DOHH2 (cell line): Measurements from ENCODE around the gene TFF2.

Experiments used
- H3F3A ChIP-seq: fragments of 200-600 bp; sonication (generic), shearing (Covaris generic); 2 replicates; pipeline ENCODE4 v1.6.0; 2016; ENCODE audit warnings: antibody characterized with exemption, mild to moderate bottlenecking; ENCODE audit not compliant: control insufficient read depth, insufficient read depth
- H3K27ac ChIP-seq: fragments of 200-600 bp; sonication (generic); 2 replicates; pipeline ENCODE4 v1.5.1; 2014; ENCODE audit warnings: low read depth, mild to moderate bottlenecking, low read length, moderate library complexity
- H3K27me3 ChIP-seq: fragments of 200-600 bp; sonication (generic); 2 replicates; pipeline ENCODE4 v1.6.1; 2014; ENCODE audit warnings: mild to moderate bottlenecking, low read length, mixed read lengths; ENCODE audit not compliant: control insufficient read depth
- H3K36me3 ChIP-seq: fragments of 200-600 bp; sonication (generic); 2 replicates; pipeline ENCODE4 v1.6.1; 2014; ENCODE audit warnings: mild to moderate bottlenecking, low read length, moderate library complexity, mixed read lengths; ENCODE audit not compliant: control insufficient read depth
- H3K4me1 ChIP-seq: fragments of 200-600 bp; sonication (generic); 2 replicates; pipeline ENCODE4 v1.6.1; 2014; ENCODE audit warnings: mild to moderate bottlenecking, low read length, mixed read lengths; ENCODE audit not compliant: control insufficient read depth
- H3K4me2 ChIP-seq: fragments of 200-600 bp; sonication (generic); 2 replicates; pipeline ENCODE4 v1.6.0; 2014; ENCODE audit warnings: mild to moderate bottlenecking, low read length, moderate library complexity
- H3K4me3 ChIP-seq: fragments of 200-600 bp; sonication (generic); 2 replicates; pipeline ENCODE4 v1.5.1; 2014; ENCODE audit warnings: mild to moderate bottlenecking, low read length, mixed read lengths
- H3K79me2 ChIP-seq: fragments of 200-600 bp; sonication (generic); 2 replicates; pipeline ENCODE4 v1.6.1; 2014; ENCODE audit warnings: mild to moderate bottlenecking, low read length, mixed read lengths; ENCODE audit not compliant: control insufficient read depth
- H3K9me2 ChIP-seq: fragments of 200-600 bp; sonication (generic); replicated peaks from 2 replicates; pipeline ENCODE4 v1.6.1; 2014; ENCODE audit warnings: mild to moderate bottlenecking, low read length, mixed read lengths; ENCODE audit not compliant: control insufficient read depth
- H3K9me3 ChIP-seq: fragments of 200-600 bp; sonication (generic); 2 replicates; pipeline ENCODE4 v1.6.1; 2014; ENCODE audit warnings: antibody characterized with exemption, low read length, mixed read lengths; ENCODE audit not compliant: control insufficient read depth, insufficient read depth
- H4K20me1 ChIP-seq: fragments of 200-600 bp; sonication (generic); 2 replicates; pipeline ENCODE4 v1.6.0; 2014; ENCODE audit warnings: low read depth, mild to moderate bottlenecking, antibody characterized with exemption, low read length, moderate library complexity; ENCODE audit not compliant: control insufficient read depth, insufficient read depth
- EZH2phosphoT487 ChIP-seq: fragments of 200-600 bp; sonication (generic); IDR thresholded peaks from 2 replicates; pipeline ENCODE4 v1.6.1; 2017; ENCODE audit warnings: borderline replicate concordance, mild to moderate bottlenecking, antibody characterized with exemption, low read length, moderate library complexity, mixed read lengths
- TF ChIP-seq, protein P1 (sequence below): fragments of 200-600 bp; sonication (generic); IDR thresholded peaks from one replicate; pipeline ENCODE4 v1.5.1; 2014; ENCODE audit warnings: antibody characterized with exemption, mild to moderate bottlenecking, low read depth, low read length; ENCODE audit not compliant: poor library complexity, severe bottlenecking

The TFF2 gene

DNA sequence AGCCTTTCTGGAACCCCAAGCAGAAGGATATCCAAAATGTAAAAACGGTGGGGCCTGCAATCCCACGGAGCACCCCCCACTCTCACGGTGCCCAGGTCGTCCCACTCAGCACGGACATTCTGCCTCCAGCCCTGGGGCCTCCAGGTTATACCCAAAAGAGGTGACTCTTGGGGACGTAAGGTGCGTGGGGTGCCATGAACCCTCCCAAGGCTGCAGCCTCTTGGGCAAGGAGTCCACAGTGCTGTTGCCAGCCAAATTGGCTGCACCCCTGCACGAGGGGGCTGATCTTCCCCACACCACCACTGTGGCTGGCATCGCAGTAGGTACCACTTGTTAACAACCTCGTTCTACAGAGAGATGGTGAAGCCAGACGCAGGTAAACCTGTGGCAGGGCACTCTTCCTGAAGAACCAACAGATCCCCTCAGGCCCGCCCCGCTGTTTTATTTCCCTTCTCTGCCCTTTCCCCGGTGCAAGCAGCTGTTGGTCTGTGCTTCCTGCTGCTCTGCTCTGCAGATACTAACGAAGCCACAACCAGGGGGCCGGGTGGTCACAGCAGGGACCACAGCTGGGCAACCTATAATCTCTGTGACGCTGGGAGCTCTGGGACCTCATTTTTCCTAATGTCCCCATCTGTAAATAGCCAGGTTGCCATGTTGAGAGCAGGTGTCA is 44.3 kb downstream of the TFF2 start:
- H3K27ac ChIP-seq = no peak overlapping the region
- peaks cover 13% of the 10 kb centered on the region for H3K27me3 ChIP-seq
- H3K4me1 ChIP-seq = no peaks in the 10 kb centered on the region
- no peaks in the 10 kb centered on the region for H4K20me1 ChIP-seq
- no peaks in the 10 kb centered on the region for H3K79me2 ChIP-seq
- no peaks in the 10 kb centered on the region for H3K9me3 ChIP-seq
- no peak overlapping the region for H3K4me3 ChIP-seq
- TF ChIP-seq, protein P1, sequence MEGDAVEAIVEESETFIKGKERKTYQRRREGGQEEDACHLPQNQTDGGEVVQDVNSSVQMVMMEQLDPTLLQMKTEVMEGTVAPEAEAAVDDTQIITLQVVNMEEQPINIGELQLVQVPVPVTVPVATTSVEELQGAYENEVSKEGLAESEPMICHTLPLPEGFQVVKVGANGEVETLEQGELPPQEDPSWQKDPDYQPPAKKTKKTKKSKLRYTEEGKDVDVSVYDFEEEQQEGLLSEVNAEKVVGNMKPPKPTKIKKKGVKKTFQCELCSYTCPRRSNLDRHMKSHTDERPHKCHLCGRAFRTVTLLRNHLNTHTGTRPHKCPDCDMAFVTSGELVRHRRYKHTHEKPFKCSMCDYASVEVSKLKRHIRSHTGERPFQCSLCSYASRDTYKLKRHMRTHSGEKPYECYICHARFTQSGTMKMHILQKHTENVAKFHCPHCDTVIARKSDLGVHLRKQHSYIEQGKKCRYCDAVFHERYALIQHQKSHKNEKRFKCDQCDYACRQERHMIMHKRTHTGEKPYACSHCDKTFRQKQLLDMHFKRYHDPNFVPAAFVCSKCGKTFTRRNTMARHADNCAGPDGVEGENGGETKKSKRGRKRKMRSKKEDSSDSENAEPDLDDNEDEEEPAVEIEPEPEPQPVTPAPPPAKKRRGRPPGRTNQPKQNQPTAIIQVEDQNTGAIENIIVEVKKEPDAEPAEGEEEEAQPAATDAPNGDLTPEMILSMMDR = no peak
- no peak for TF ChIP-seq EZH2phosphoT487
- H3K4me2 ChIP-seq = no peak overlapping the region
- no peaks in the 10 kb centered on the region for H3K36me3 ChIP-seq
- no peaks in the 10 kb centered on the region for H3F3A ChIP-seq
- no peaks in the 10 kb centered on the region for H3K9me2 ChIP-seq

DNA sequence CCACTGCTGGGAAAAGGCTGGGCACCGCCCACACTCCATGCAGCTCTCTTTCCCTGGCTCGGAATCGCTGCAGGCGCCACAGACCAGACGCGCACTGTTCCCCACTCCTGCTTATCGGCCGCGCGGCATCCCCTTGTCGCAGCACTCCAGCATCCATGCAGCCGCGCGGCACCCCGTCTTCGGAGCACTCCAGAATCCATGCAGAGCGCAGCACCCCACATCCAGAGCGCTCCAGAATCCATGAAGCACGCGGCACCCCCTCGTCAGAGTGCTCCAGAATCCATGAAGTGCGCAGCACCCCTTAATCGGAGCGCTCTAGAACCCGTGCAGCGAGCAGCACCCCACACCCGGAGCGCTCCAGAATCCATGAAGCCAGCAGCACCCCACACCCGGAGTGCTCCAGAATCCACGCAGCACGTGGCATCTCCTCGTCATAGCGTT is 45.1 kb downstream of the TFF2 start:
- H3F3A ChIP-seq = no peaks in the 10 kb centered on the region
- H3K79me2 ChIP-seq = no peaks in the 10 kb centered on the region
- no peak overlapping the region for H3K27ac ChIP-seq
- no peak overlapping the region for H3K4me3 ChIP-seq
- H3K9me2 ChIP-seq = no peaks in the 10 kb centered on the region
- TF ChIP-seq EZH2phosphoT487 = no peak
- TF ChIP-seq, protein P1 = no peak
- H3K36me3 ChIP-seq = no peaks in the 10 kb centered on the region
- no peaks in the 10 kb centered on the region for H3K4me1 ChIP-seq
- H4K20me1 ChIP-seq = no peaks in the 10 kb centered on the region
- H3K4me2 ChIP-seq = no peak overlapping the region
- H3K9me3 ChIP-seq = no peaks in the 10 kb centered on the region
- peaks cover 13% of the 10 kb centered on the region for H3K27me3 ChIP-seq

DNA sequence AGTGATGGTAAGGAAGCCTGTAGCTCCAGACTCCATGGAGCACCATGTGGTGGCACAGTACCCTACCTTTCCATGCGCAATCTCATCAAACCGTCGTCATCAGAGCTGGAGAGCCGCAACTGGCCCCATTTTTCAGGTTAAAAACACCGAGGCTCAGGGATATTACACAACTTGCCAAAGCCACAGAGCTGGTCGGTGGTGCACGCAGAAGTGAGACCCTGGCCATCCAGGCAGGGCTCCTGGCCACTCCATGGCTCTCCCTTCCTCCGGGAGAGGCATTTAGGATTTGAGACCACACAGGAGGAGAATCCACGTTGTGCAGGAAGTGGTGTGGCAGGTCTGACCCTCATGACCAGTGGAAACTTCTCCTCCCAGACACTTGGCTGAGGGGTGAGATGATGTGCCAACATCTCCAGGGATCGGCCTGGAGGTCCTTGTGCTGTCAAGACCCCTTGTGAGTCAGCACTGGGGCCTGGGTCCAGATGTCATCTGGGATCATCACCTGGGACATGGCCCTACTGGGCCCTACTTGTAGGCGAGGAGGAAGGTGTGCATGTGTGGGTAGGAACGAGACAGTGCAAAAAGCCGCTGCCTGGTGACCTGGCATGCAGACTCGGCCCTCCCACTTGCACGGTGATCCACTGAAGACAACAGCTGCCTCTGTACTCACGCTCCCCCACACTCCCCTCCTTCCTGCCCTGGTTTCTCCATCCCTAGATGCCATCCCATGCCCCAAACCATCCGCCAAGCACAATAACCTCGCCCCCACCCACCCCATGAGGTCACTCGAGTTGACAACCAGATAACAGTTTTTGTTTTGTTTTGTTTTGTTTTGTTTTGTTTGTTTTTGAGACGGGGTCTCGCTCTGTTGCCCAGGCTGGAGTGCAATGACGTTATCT is 46.0 kb downstream of the TFF2 start:
- no peak overlapping the region for H3K4me2 ChIP-seq
- H3K27ac ChIP-seq = no peak overlapping the region
- H3F3A ChIP-seq = no peaks in the 10 kb centered on the region
- H3K79me2 ChIP-seq = no peaks in the 10 kb centered on the region
- H3K36me3 ChIP-seq = no peaks in the 10 kb centered on the region
- peaks cover 13% of the 10 kb centered on the region for H3K27me3 ChIP-seq
- no peaks in the 10 kb centered on the region for H3K9me2 ChIP-seq
- H4K20me1 ChIP-seq = no peaks in the 10 kb centered on the region
- TF ChIP-seq, protein P1 = no peak
- no peak for TF ChIP-seq EZH2phosphoT487
- H3K9me3 ChIP-seq = no peaks in the 10 kb centered on the region
- no peaks in the 10 kb centered on the region for H3K4me1 ChIP-seq
- no peak overlapping the region for H3K4me3 ChIP-seq
